ENCODE results near the gene GRIP2.

The GRIP2 gene

DNA sequence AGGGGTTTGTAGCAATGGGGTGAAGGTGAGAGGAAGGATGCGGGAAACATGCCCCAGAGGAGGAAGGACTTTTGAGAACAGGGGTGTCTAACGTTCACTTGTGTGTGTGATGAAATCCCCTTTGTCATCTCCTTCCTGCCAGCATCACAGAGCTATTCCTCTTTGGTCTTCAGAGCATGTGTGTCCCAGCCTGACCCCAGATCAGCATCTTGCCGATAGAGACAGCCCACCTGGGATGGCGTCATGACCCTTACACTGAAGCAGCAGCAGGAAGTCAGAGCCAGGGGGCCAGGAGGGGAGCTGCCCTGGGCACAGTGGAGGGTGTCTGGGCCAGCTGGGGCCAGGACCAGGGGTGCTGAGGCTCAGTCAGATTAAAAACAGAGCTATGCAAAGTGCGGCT is 29.9 kb upstream of the GRIP2 start:
- no peak overlapping the region for H3K14ac ChIP-seq (ENCODE audit: low read length in 2 of 2)
- no peak overlapping the region for H3K23ac ChIP-seq (ENCODE audit: low read length in 2 of 2)
- H3K4me2 ChIP-seq (ENCODE audit: low read length, poor library complexity, severe bottlenecking) = no peak overlapping the region
- H3K4me3 ChIP-seq (ENCODE audit: insufficient read depth in 1 of 2, low read depth in 1 of 2, low read length in 2 of 2) = no peak overlapping the region
- no peak overlapping the region for H2BK12ac ChIP-seq (ENCODE audit: low read length in 2 of 2)
- H3K27me3 ChIP-seq (ENCODE audit: control insufficient read depth in 1 of 2, insufficient read depth in 1 of 2, low read length in 2 of 2) = peaks cover 40 to 90% of the 10 kb centered on the region in 2 experiments
- H4K8ac ChIP-seq (ENCODE audit: low read length) = no peak overlapping the region
- H3K79me1 ChIP-seq (replicated peaks; ENCODE audit: low read length, poor library complexity, severe bottlenecking) = no peaks in the 10 kb centered on the region
- H3K27ac ChIP-seq (ENCODE audit: low read length, poor library complexity, severe bottlenecking) = no peak overlapping the region
- H2AFZ ChIP-seq (ENCODE audit: low read depth, low read length) = no peak overlapping the region
- H2AK5ac ChIP-seq (ENCODE audit: low read length, severe bottlenecking) = no peak overlapping the region
- no peak overlapping the region for H2BK5ac ChIP-seq (ENCODE audit: low read depth, low read length, poor library complexity, severe bottlenecking)
- H3K18ac ChIP-seq (ENCODE audit: low read depth in 1 of 2, low read length in 2 of 2) = no peak overlapping the region
- H3K9me3 ChIP-seq (ENCODE audit: control insufficient read depth, low read length) = peaks cover 2% of the 10 kb centered on the region
- 57% methylated on average over 4 of the region's 5 CpGs for WGBS
- H2BK120ac ChIP-seq (ENCODE audit: low read depth, low read length) = no peak overlapping the region
- no peaks in the 10 kb centered on the region for H3K4me1 ChIP-seq (ENCODE audit: control insufficient read depth, insufficient read depth, low read depth, low read length)
- no peak for DNase-seq
- H4K91ac ChIP-seq (ENCODE audit: low read length) = no peak overlapping the region
- no peak overlapping the region for H3K4ac ChIP-seq (ENCODE audit: low read depth in 1 of 2, low read length in 2 of 2)
- H2BK15ac ChIP-seq (ENCODE audit: low read depth, poor library complexity, severe bottlenecking) = no peak overlapping the region
- no peak overlapping the region for H3K9ac ChIP-seq (ENCODE audit: low read length)
- H3K36me3 ChIP-seq (ENCODE audit: control insufficient read depth in 1 of 2, insufficient read depth in 2 of 2, low read depth in 1 of 2, low read length in 2 of 2) = no peaks in the 10 kb centered on the region

DNA sequence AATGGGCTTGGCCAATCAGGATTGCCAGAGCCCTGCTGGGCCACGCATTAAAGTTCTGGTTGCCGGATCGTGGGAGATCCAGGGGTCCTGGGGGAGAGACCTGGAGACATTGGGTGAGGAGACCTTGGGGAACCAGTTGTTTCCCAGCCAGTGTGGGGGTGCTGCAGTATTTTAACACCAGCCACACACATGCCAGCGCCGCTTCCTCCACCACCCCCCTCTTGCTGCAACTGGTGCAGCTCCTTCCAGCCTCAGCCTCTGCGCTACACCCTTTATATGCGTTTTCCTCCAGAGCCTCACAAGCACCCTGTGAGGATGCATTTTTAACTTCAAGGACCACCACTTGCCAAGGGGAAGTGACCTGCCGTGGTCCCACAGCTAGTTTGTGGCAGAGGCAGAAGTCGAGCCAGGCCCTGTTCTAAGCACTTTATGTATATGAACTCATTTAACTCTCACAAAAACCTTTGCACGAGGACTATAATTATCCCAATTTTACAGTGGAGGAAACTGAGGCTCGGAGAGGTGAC is 29.4 kb upstream of the GRIP2 start:
- Histone ChIP-seq H3K14ac (ENCODE audit: low read length in 2 of 2) (no peak overlapping the region), H3K27me3 (ENCODE audit: control insufficient read depth in 1 of 2, insufficient read depth in 1 of 2, low read length in 2 of 2) (peaks cover 45 to 90% of the 10 kb centered on the region in 2 experiments), H4K91ac (ENCODE audit: low read length) (no peak overlapping the region), H2BK5ac (ENCODE audit: low read depth, low read length, poor library complexity, severe bottlenecking) (no peak overlapping the region), H2BK15ac (ENCODE audit: low read depth, poor library complexity, severe bottlenecking) (no peak overlapping the region), H3K27ac (ENCODE audit: low read length, poor library complexity, severe bottlenecking) (no peak overlapping the region), H4K8ac (ENCODE audit: low read length) (no peak overlapping the region), H3K36me3 (ENCODE audit: control insufficient read depth in 1 of 2, insufficient read depth in 2 of 2, low read depth in 1 of 2, low read length in 2 of 2) (no peaks in the 10 kb centered on the region), H3K79me1 (replicated peaks; ENCODE audit: low read length, poor library complexity, severe bottlenecking) (no peaks in the 10 kb centered on the region), H3K4me3 (ENCODE audit: insufficient read depth in 1 of 2, low read depth in 1 of 2, low read length in 2 of 2) (no peak overlapping the region), H3K9ac (ENCODE audit: low read length) (no peak overlapping the region), H3K4me1 (ENCODE audit: control insufficient read depth, insufficient read depth, low read depth, low read length) (no peaks in the 10 kb centered on the region), H3K9me3 (ENCODE audit: control insufficient read depth, low read length) (peaks cover 2% of the 10 kb centered on the region), H2AK5ac (ENCODE audit: low read length, severe bottlenecking) (no peak overlapping the region), H3K23ac (ENCODE audit: low read length in 2 of 2) (no peak overlapping the region), H3K4me2 (ENCODE audit: low read length, poor library complexity, severe bottlenecking) (no peak overlapping the region), H2AFZ (ENCODE audit: low read depth, low read length) (no peak overlapping the region), H2BK12ac (ENCODE audit: low read length in 2 of 2) (no peak overlapping the region), H3K4ac (ENCODE audit: low read depth in 1 of 2, low read length in 2 of 2) (no peak overlapping the region), H2BK120ac (ENCODE audit: low read depth, low read length) (no peak overlapping the region), H3K18ac (ENCODE audit: low read depth in 1 of 2, low read length in 2 of 2) (no peak overlapping the region)
- no peak for DNase-seq
- 84% methylated on average over 11 of the region's 11 CpGs for WGBS

DNA sequence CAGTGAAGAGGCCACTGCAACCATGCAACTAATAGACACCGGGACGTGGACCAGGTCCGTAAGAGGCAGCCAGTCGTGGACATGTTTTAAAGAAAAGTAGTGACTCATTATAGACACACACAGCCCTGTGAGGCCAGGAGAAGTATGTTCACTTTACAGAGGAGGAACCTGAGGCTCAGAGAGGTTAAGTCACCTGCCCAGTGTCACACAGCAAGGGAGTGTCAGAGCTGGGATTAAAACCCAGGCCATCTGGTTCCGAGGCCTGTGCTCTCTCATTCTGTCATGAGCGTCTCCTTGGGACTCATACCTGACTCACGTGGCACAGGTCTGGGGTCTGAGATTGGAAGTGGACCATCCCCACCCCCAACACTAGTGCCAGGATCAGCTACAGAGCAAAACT is 28.1 kb upstream of the GRIP2 start:
- DNase-seq = no peak
- no peak overlapping the region for H2BK15ac ChIP-seq (ENCODE audit: low read depth, poor library complexity, severe bottlenecking)
- no peak overlapping the region for H3K4me3 ChIP-seq (ENCODE audit: insufficient read depth in 1 of 2, low read depth in 1 of 2, low read length in 2 of 2)
- H3K4me1 ChIP-seq (ENCODE audit: control insufficient read depth, insufficient read depth, low read depth, low read length) = no peaks in the 10 kb centered on the region
- no peak overlapping the region for H4K91ac ChIP-seq (ENCODE audit: low read length)
- no peak overlapping the region for H2AK5ac ChIP-seq (ENCODE audit: low read length, severe bottlenecking)
- no peak overlapping the region for H3K23ac ChIP-seq (ENCODE audit: low read length in 2 of 2)
- peaks cover 2% of the 10 kb centered on the region for H3K9me3 ChIP-seq (ENCODE audit: control insufficient read depth, low read length)
- no peak overlapping the region for H3K18ac ChIP-seq (ENCODE audit: low read depth in 1 of 2, low read length in 2 of 2)
- H3K4me2 ChIP-seq (ENCODE audit: low read length, poor library complexity, severe bottlenecking) = no peak overlapping the region
- no peak overlapping the region for H4K8ac ChIP-seq (ENCODE audit: low read length)
- no peaks in the 10 kb centered on the region for H3K36me3 ChIP-seq (ENCODE audit: control insufficient read depth in 1 of 2, insufficient read depth in 2 of 2, low read depth in 1 of 2, low read length in 2 of 2)
- no peaks in the 10 kb centered on the region for H3K79me1 ChIP-seq (replicated peaks; ENCODE audit: low read length, poor library complexity, severe bottlenecking)
- no peak overlapping the region for H3K9ac ChIP-seq (ENCODE audit: low read length)
- peaks cover 52 to 90% of the 10 kb centered on the region in 2 experiments for H3K27me3 ChIP-seq (ENCODE audit: control insufficient read depth in 1 of 2, insufficient read depth in 1 of 2, low read length in 2 of 2)
- no peak overlapping the region for H3K4ac ChIP-seq (ENCODE audit: low read depth in 1 of 2, low read length in 2 of 2)
- H3K27ac ChIP-seq (ENCODE audit: low read length, poor library complexity, severe bottlenecking) = no peak overlapping the region
- 85% methylated on average over 7 of the region's 7 CpGs for WGBS
- H2BK5ac ChIP-seq (ENCODE audit: low read depth, low read length, poor library complexity, severe bottlenecking) = no peak overlapping the region
- no peak overlapping the region for H2BK12ac ChIP-seq (ENCODE audit: low read length in 2 of 2)
- no peak overlapping the region for H2BK120ac ChIP-seq (ENCODE audit: low read depth, low read length)
- H2AFZ ChIP-seq (ENCODE audit: low read depth, low read length) = no peak overlapping the region
- H3K14ac ChIP-seq (ENCODE audit: low read length in 2 of 2) = no peak overlapping the region

DNA sequence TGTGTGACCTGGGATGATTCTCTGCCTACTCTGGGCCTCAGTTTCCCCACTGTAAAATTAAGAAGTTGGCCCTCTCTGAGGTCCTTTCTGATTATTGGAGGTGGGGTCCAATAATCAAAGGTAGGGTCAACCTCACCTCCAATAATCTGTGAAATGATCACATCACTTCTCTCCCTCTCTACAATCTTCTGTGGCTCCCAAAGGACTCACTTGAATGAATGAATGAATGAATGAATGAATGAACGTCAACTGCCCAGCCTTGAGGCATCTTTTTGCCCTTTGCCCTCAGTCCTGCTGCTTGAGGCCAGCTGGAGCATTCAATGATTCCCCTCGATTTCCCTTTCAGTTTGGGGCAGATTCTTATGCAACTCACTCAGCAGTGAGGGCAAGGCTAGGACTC is 26.7 kb upstream of the GRIP2 start:
- no peak overlapping the region for H3K27ac ChIP-seq (ENCODE audit: low read length, poor library complexity, severe bottlenecking)
- 43% methylated on average over 2 of the region's 2 CpGs for WGBS
- H3K27me3 ChIP-seq (ENCODE audit: control insufficient read depth in 1 of 2, insufficient read depth in 1 of 2, low read length in 2 of 2) = peaks cover 62 to 95% of the 10 kb centered on the region in 2 experiments

More for the DNA sequence above, 26.7 kb upstream of the GRIP2 start:
- H2AFZ ChIP-seq (ENCODE audit: low read depth, low read length) = no peak overlapping the region
- H3K23ac ChIP-seq (ENCODE audit: low read length in 2 of 2) = no peak overlapping the region
- H3K14ac ChIP-seq (ENCODE audit: low read length in 2 of 2) = no peak overlapping the region
- no peak overlapping the region for H2BK12ac ChIP-seq (ENCODE audit: low read length in 2 of 2)
- no peaks in the 10 kb centered on the region for H3K4me1 ChIP-seq (ENCODE audit: control insufficient read depth, insufficient read depth, low read depth, low read length)
- no peak for DNase-seq
- no peak overlapping the region for H4K91ac ChIP-seq (ENCODE audit: low read length)
- no peak overlapping the region for H3K18ac ChIP-seq (ENCODE audit: low read depth in 1 of 2, low read length in 2 of 2)
- H3K4ac ChIP-seq (ENCODE audit: low read depth in 1 of 2, low read length in 2 of 2) = no peak overlapping the region
- peaks cover 2% of the 10 kb centered on the region for H3K9me3 ChIP-seq (ENCODE audit: control insufficient read depth, low read length)
- no peaks in the 10 kb centered on the region for H3K79me1 ChIP-seq (replicated peaks; ENCODE audit: low read length, poor library complexity, severe bottlenecking)
- no peak overlapping the region for H3K4me3 ChIP-seq (ENCODE audit: insufficient read depth in 1 of 2, low read depth in 1 of 2, low read length in 2 of 2)
- H2AK5ac ChIP-seq (ENCODE audit: low read length, severe bottlenecking) = no peak overlapping the region
- H2BK5ac ChIP-seq (ENCODE audit: low read depth, low read length, poor library complexity, severe bottlenecking) = no peak overlapping the region
- H2BK15ac ChIP-seq (ENCODE audit: low read depth, poor library complexity, severe bottlenecking) = no peak overlapping the region
- no peak overlapping the region for H3K4me2 ChIP-seq (ENCODE audit: low read length, poor library complexity, severe bottlenecking)
- no peak overlapping the region for H2BK120ac ChIP-seq (ENCODE audit: low read depth, low read length)
- H4K8ac ChIP-seq (ENCODE audit: low read length) = no peak overlapping the region
- no peaks in the 10 kb centered on the region for H3K36me3 ChIP-seq (ENCODE audit: control insufficient read depth in 1 of 2, insufficient read depth in 2 of 2, low read depth in 1 of 2, low read length in 2 of 2)
- H3K9ac ChIP-seq (ENCODE audit: low read length) = no peak overlapping the region

All from mesenchymal stem cell (in vitro differentiated cells and primary cell).